A549 (cell line): ENCODE measurements around the gene HOXC11. TPM values are rescaled to one million over a fixed set of nuclear protein-coding genes. Genes with fewer than 3 reads are reported as not detected.

Experiments
- ATAC-seq, 2 experiments: fragments of 200-7000 bp in 1 of 2; fragments of >200 bp in 1 of 2; cut with Nextera tagmentation in 1 of 2; cut with Tn5 transposase in 1 of 2; 3 replicates each; pipeline versions ENCODE4 v1.8.0 to v1.9.1; 2018 to 2020; ENCODE audit warnings: mild to moderate bottlenecking in 1 of 2, moderate library complexity in 1 of 2
- CTCF ChIA-PET: fragments of 300-600 bp; sonication (Branson Sonifier 250); formaldehyde crosslinking; extraction: SDS; loops from one replicate; lab custom pipeline; 2021; ENCODE audit warnings: antibody characterized with exemption, inconsistent platforms; lab: Yijun Ruan, JAX
- POLR2A ChIA-PET: fragments of 350-600 bp; formaldehyde crosslinking; extraction: SDS; loops from one replicate; lab custom pipeline; 2021; ENCODE audit warnings: antibody characterized with exemption, inconsistent platforms; lab: Yijun Ruan, JAX
- DNase-seq, 2 experiments: peaks; one replicate each; pipeline versions ENCODE4 v3.0.0 to v3.0.0-alpha.2; 2011 to 2016; ENCODE audit warnings: low read depth in 1 of 2, low spot score in 1 of 2
- FAIRE-seq: peaks from 2 replicates; lab custom pipeline; 2011; peaks lifted over from hg19 to GRCh38; lab: Jason Lieb, UNC
- H3K27ac ChIP-seq, 2 experiments: fragments of >200 bp; sonication (Bioruptor Twin); formaldehyde crosslinking; 3 replicates each; pipeline ENCODE4 v1.5.1; 2016 to 2017
- H3K4me1 ChIP-seq: fragments of >200 bp; sonication (Bioruptor Twin); formaldehyde crosslinking; 3 replicates; pipeline ENCODE4 v1.6.1; 2016
- H3K4me2 ChIP-seq: fragments of >200 bp; sonication (Bioruptor Twin); formaldehyde crosslinking; 3 replicates; pipeline ENCODE4 v1.6.1; 2016
- H3K4me3 ChIP-seq: fragments of >200 bp; sonication (Bioruptor Twin); formaldehyde crosslinking; 3 replicates; pipeline ENCODE4 v1.5.1; 2016
- H3K9me3 ChIP-seq: fragments of >200 bp; sonication (Bioruptor Twin); formaldehyde crosslinking; 3 replicates; pipeline ENCODE4 v1.6.1; 2016
- ATOH8 ChIP-seq: fragments of 250-450 bp; sonication (Bioruptor Pico); IDR thresholded peaks from 2 replicates; pipeline ENCODE4 v1.5.0; 2020; ENCODE audit warnings: low read depth, mild to moderate bottlenecking, moderate library complexity
- CEBPB ChIP-seq, 2 experiments: fragments of >200 bp in 1 of 2; sonication (Bioruptor Twin) in 1 of 2; formaldehyde crosslinking in 1 of 2; IDR thresholded peaks; 2 replicates each; pipeline ENCODE4 v1.6.1; 2012 to 2016
- CHD4 ChIP-seq: fragments of 200-600 bp; sonication (generic); IDR thresholded peaks from 2 replicates; pipeline ENCODE4 v1.6.1; 2016; ENCODE audit warnings: antibody characterized with exemption, mild to moderate bottlenecking, borderline replicate concordance
- ELK1 ChIP-seq: fragments of 150-350 bp; IDR thresholded peaks from 2 replicates; pipeline ENCODE4 v1.6.1; 2014; ENCODE audit warnings: low read depth, mild to moderate bottlenecking, low read length
- EP300 ChIP-seq, 2 experiments: fragments of >200 bp; sonication (Bioruptor Twin); formaldehyde crosslinking; IDR thresholded peaks; 2 replicates in 1 of 2; 3 replicates in 1 of 2; pipeline ENCODE4 v1.6.1; 2016 to 2017
- FOSB ChIP-seq: fragments of 250-450 bp; sonication (Bioruptor Pico); IDR thresholded peaks from 2 replicates; pipeline ENCODE4 v1.5.0; 2020; ENCODE audit warnings: mild to moderate bottlenecking, moderate library complexity
- FOSL2 ChIP-seq, 2 experiments: fragments of 450-650 bp in 1 of 2; fragments of >200 bp in 1 of 2; sonication (Bioruptor Twin) in 1 of 2; formaldehyde crosslinking; IDR thresholded peaks; 2 replicates each; pipeline versions ENCODE4 v1.5.0 to v1.6.1; 2016 to 2020; ENCODE audit warnings: mild to moderate bottlenecking in 1 of 2, moderate library complexity in 1 of 2
- FOXS1 ChIP-seq: fragments of 250-450 bp; sonication (Bioruptor Pico); IDR thresholded peaks from 2 replicates; pipeline ENCODE4 v1.5.0; 2020; ENCODE audit warnings: mild to moderate bottlenecking, moderate library complexity
- GATA3 ChIP-seq: IDR thresholded peaks from 2 replicates; pipeline ENCODE4 v1.6.1; 2012; ENCODE audit warnings: borderline replicate concordance
- HEYL ChIP-seq: fragments of 250-450 bp; sonication (Bioruptor Pico); IDR thresholded peaks from 2 replicates; pipeline ENCODE4 v1.8.0; 2021; ENCODE audit warnings: mild to moderate bottlenecking, moderate library complexity
- HOXA7 ChIP-seq: fragments of 250-450 bp; sonication (Bioruptor Pico); IDR thresholded peaks from 2 replicates; pipeline ENCODE4 v1.5.0; 2020; ENCODE audit warnings: mild to moderate bottlenecking, moderate library complexity
- JUN ChIP-seq, 2 experiments: fragments of >200 bp; sonication (Bioruptor Twin); formaldehyde crosslinking; IDR thresholded peaks; 2 replicates in 1 of 2; 3 replicates in 1 of 2; pipeline ENCODE4 v1.6.1; 2016 to 2017
- KDM1A ChIP-seq: fragments of 200-600 bp; sonication (generic); IDR thresholded peaks from 2 replicates; pipeline ENCODE4 v1.6.1; 2016; ENCODE audit warnings: low read depth, mild to moderate bottlenecking
- KDM5A ChIP-seq: fragments of 200-600 bp; sonication (generic); IDR thresholded peaks from 2 replicates; pipeline ENCODE4 v1.6.1; 2016; ENCODE audit warnings: antibody characterized with exemption, mild to moderate bottlenecking
- MAFK ChIP-seq: fragments of 450-650 bp; IDR thresholded peaks from 2 replicates; pipeline ENCODE4 v1.6.1; 2014; ENCODE audit not compliant: partially characterized antibody
- MAZ ChIP-seq: fragments of 150-350 bp; IDR thresholded peaks from 2 replicates; pipeline ENCODE4 v1.6.1; 2014; ENCODE audit warnings: antibody characterized with exemption, low read depth, low read length, borderline replicate concordance
- MYC ChIP-seq: IDR thresholded peaks from 2 replicates; pipeline ENCODE4 v1.6.1; 2012; ENCODE audit warnings: mild to moderate bottlenecking, inconsistent platforms, low read length, improper control_type of control experiment, borderline replicate concordance
- NPAS2 ChIP-seq: fragments of 250-450 bp; sonication (Bioruptor Pico); IDR thresholded peaks from 2 replicates; pipeline ENCODE4 v1.8.0; 2022; ENCODE audit warnings: mild to moderate bottlenecking, moderate library complexity, borderline replicate concordance
- NR3C1 ChIP-seq: fragments of >200 bp; sonication (Bioruptor Twin); formaldehyde crosslinking; IDR thresholded peaks from 3 replicates; pipeline ENCODE4 v1.6.1; 2017
- PHF8 ChIP-seq: fragments of 200-600 bp; sonication (generic); IDR thresholded peaks from 2 replicates; pipeline ENCODE4 v1.6.1; 2016; ENCODE audit warnings: low read depth, mild to moderate bottlenecking, antibody characterized with exemption, moderate library complexity, borderline replicate concordance
- POLR2A ChIP-seq: IDR thresholded peaks from 2 replicates; pipeline ENCODE4 v1.6.1; 2012; ENCODE audit warnings: mild to moderate bottlenecking, low read length
- RARB ChIP-seq: fragments of 250-450 bp; sonication (Bioruptor Pico); IDR thresholded peaks from 2 replicates; pipeline ENCODE4 v1.8.0; 2021; ENCODE audit warnings: mild to moderate bottlenecking, moderate library complexity
- RCOR1 ChIP-seq: fragments of 150-350 bp; IDR thresholded peaks from 2 replicates; pipeline ENCODE4 v1.6.1; 2014; ENCODE audit warnings: antibody characterized with exemption, low read length, low read depth
- RNF2 ChIP-seq: fragments of 200-600 bp; sonication (generic); IDR thresholded peaks from 2 replicates; pipeline ENCODE4 v1.6.1; 2016; ENCODE audit warnings: low read depth, mild to moderate bottlenecking, antibody characterized with exemption, moderate library complexity, borderline replicate concordance
- SREBF2 ChIP-seq: fragments of 450-650 bp; IDR thresholded peaks from 2 replicates; pipeline ENCODE4 v1.6.1; 2014; ENCODE audit warnings: mild to moderate bottlenecking, moderate library complexity
- TFCP2L1 ChIP-seq: fragments of 250-450 bp; sonication (Bioruptor Pico); IDR thresholded peaks from 2 replicates; pipeline ENCODE4 v1.5.0; 2021; ENCODE audit warnings: mild to moderate bottlenecking
- ZFP36 ChIP-seq: fragments of 450-650 bp; IDR thresholded peaks from 2 replicates; pipeline ENCODE4 v1.6.1; 2014; ENCODE audit warnings: borderline replicate concordance; ENCODE audit not compliant: partially characterized antibody
- ZNF302 ChIP-seq: fragments of 250-450 bp; sonication (Bioruptor Pico); IDR thresholded peaks from 2 replicates; pipeline ENCODE4 v1.9.0; 2021; ENCODE audit warnings: inconsistent platforms, mild to moderate bottlenecking, moderate library complexity
- ZSCAN20 ChIP-seq: fragments of 250-450 bp; sonication (Bioruptor Pico); IDR thresholded peaks from 2 replicates; pipeline ENCODE4 v1.8.0; 2022; ENCODE audit warnings: mild to moderate bottlenecking, moderate library complexity
- WGBS: methylation state at CpG from one replicate; pipeline ENCODE4 v1.1.6; 2017; ENCODE audit errors: missing lambda C conversion rate; 5-methylcytosine and 5-hydroxymethylcytosine counted together
- polyA plus RNA-seq, 4 experiments: library from polyadenylated mRNA; depleted of rRNA in 3 of 4; stranded (reverse); fragments of >200 nt; fragmentation: RNase III in 1 of 4; extraction: RNeasy Plus Mini Kit Qiagen cat#74134 plus additional on column Dnase treatment in 1 of 4; gene quantifications; 2 replicates in 3 of 4; 3 replicates in 1 of 4; pipeline ENCODE4 v1.2.3, GENCODE V29; 2011 to 2017

Gene HOXC11
- polyA plus RNA-seq, 2 of the 4 experiments (the other 2 are of a cell fraction): 0.45 to 0.58 TPM

GRCh38 chr12:53929527-53929926 is 43.4 kb upstream of the HOXC11 start:
- Histone ChIP-seq H3K4me1 (0 out of 3 replicates have a peak, but pooled peaks cover 7% of the 10 kb centered on the region), H3K9me3 (no peaks in the 10 kb centered on the region), H3K4me3 (no peak overlapping the region), H3K4me2 (no peak overlapping the region), H3K27ac (no peak overlapping the region)
- ChIA-PET CTCF (interaction anchor here (1.1 to 1.7 kb wide), 2 partner anchors 56 to 182 kb away, joined by 3 to 4 read pairs; partner anchors contain the start of gene HOXC10), POLR2A (interaction anchor here (0.6 kb wide), 1 partner anchor 9 kb away, joined by 3 read pairs; no protein-coding TSS in a partner anchor)
- TF ChIP-seq ZSCAN20 (CRISPR knock-in tag): no peak
- no peak for TF ChIP-seq FOSL2 (IDR thresholded peaks at IDR 0.05)
- TF ChIP-seq FOSL2 (CRISPR knock-in tag; IDR thresholded peaks at IDR 0.05): no peak
- TF ChIP-seq TFCP2L1 (CRISPR knock-in tag): no peak
- TF ChIP-seq KDM5A: no peak
- no peak for TF ChIP-seq GATA3
- TF ChIP-seq FOSB (CRISPR knock-in tag): no peak
- no peak for TF ChIP-seq NPAS2
- TF ChIP-seq NR3C1: no peak
- no peak for TF ChIP-seq PHF8
- no peak for TF ChIP-seq HEYL
- ATAC-seq: no peak
- no peak for FAIRE-seq
- WGBS: 45% methylated on average over 4 of the region's 4 CpGs
- DNase-seq: no peak

GRCh38 chr12:53930591-53931255 is 42.2 kb upstream of the HOXC11 start:
- ATAC-seq (no peak), FAIRE-seq (no peak), DNase-seq (no peak)
- TF ChIP-seq CHD4: no peak
- TF ChIP-seq TFCP2L1 (CRISPR knock-in tag): no peak
- TF ChIP-seq MYC: no peak
- no peak for TF ChIP-seq ATOH8
- CTCF ChIA-PET: interaction anchor here (0.7 kb wide), 1 partner anchor 184 kb away, joined by 3 read pairs; no protein-coding TSS in a partner anchor
- no peak overlapping the region for H3K27ac ChIP-seq
- WGBS: 67% methylated on average over 30 of the region's 30 CpGs
- H3K4me3 ChIP-seq: no peak overlapping the region
- H3K9me3 ChIP-seq: no peaks in the 10 kb centered on the region
- 0 out of 3 replicates have a peak, but pooled peaks cover 7% of the 10 kb centered on the region for H3K4me1 ChIP-seq
- no peak overlapping the region for H3K4me2 ChIP-seq
- POLR2A ChIA-PET: no interaction called here

- FAIRE-seq: no peak
- TF ChIP-seq ZNF302 (CRISPR knock-in tag): no peak
- TF ChIP-seq JUN (IDR thresholded peaks at IDR 0.05): no peak
- no peak for TF ChIP-seq EP300 (IDR thresholded peaks at IDR 0.05)
- no peak for TF ChIP-seq RARB (CRISPR knock-in tag)
- no peak for TF ChIP-seq CEBPB (IDR thresholded peaks at IDR 0.05)
- TF ChIP-seq, all 56 proteins: peak for 0
Observed at GRCh38 chr12:53931844-53932581, 40.9 kb upstream of the HOXC11 start.

GRCh38 chr12:53932915-53933314 is 40.0 kb upstream of the HOXC11 start:
- ChIA-PET CTCF (interaction anchor here (1.4 to 2.1 kb wide), 2 partner anchors 13 to 26 kb away, joined by 3 to 4 read pairs; no protein-coding TSS in a partner anchor), POLR2A (no interaction called here)
- Histone ChIP-seq H3K27ac (no peak overlapping the region), H3K4me1 (peaks cover 7% of the 10 kb centered on the region; the same call in 1 of the 3 replicates), H3K4me3 (no peak overlapping the region), H3K9me3 (no peaks in the 10 kb centered on the region), H3K4me2 (no peak overlapping the region)
- 55% methylated on average over 4 of the region's 4 CpGs for WGBS
- FAIRE-seq: no peak
- DNase-seq: no peak
- ATAC-seq: no peak
- no peak for TF ChIP-seq RARB (CRISPR knock-in tag)
- no peak for TF ChIP-seq KDM1A
- no peak for TF ChIP-seq MAZ
- TF ChIP-seq POLR2A: no peak
- no peak for TF ChIP-seq HOXA7 (CRISPR knock-in tag)
- TF ChIP-seq SREBF2: no peak
- TF ChIP-seq MAFK: no peak
- TF ChIP-seq ELK1: no peak
- no peak for TF ChIP-seq NPAS2
- TF ChIP-seq ZFP36: no peak
- TF ChIP-seq EP300 (IDR thresholded peaks at IDR 0.05): no peak
- no peak for TF ChIP-seq RCOR1
- TF ChIP-seq FOXS1: no peak
- TF ChIP-seq RNF2: no peak
- TF ChIP-seq GATA3: no peak
- TF ChIP-seq JUN (IDR thresholded peaks at IDR 0.05): no peak
- TF ChIP-seq FOSB (CRISPR knock-in tag): no peak

More at GRCh38 chr12:53931844-53932581, 40.9 kb upstream of the HOXC11 start:
- POLR2A ChIA-PET: no interaction called here
- H3K27ac ChIP-seq: no peak overlapping the region
- no peak for DNase-seq
- H3K4me2 ChIP-seq: no peak overlapping the region
- WGBS: 77% methylated on average over 4 of the region's 4 CpGs
- CTCF ChIA-PET: interaction anchor here (0.6 to 2.1 kb wide), 3 partner anchors 12 to 127 kb away, joined by 3 to 4 read pairs (median 3); no protein-coding TSS in a partner anchor
- H3K4me3 ChIP-seq: no peak overlapping the region
- H3K9me3 ChIP-seq: no peaks in the 10 kb centered on the region
- no peak for ATAC-seq
- peaks cover 7% of the 10 kb centered on the region; the same call in 1 of the 3 replicates for H3K4me1 ChIP-seq
